Osteoblast (primary cell): ENCODE results near the gene ZNF142. TPM values are rescaled to one million over a fixed set of nuclear protein-coding genes. Genes with fewer than 3 reads are reported as not detected.

Source experiments
- DNase-seq: peaks from one replicate; pipeline ENCODE4 v3.0.0; 2011; ENCODE audit warnings: low spot score, mixed read lengths; ENCODE audit not compliant: insufficient read length; ENCODE audit errors: missing footprints
- H2AFZ ChIP-seq: 2 replicates; pipeline ENCODE4 v1.6.0; 2011; ENCODE audit warnings: mild to moderate bottlenecking, low read length
- H3K27ac ChIP-seq: 2 replicates; pipeline ENCODE4 v1.5.1; 2011; ENCODE audit warnings: mild to moderate bottlenecking, low read depth, low read length, moderate library complexity
- H3K27me3 ChIP-seq: 2 replicates; pipeline ENCODE4 v1.6.0; 2012; ENCODE audit warnings: mild to moderate bottlenecking, control low read depth, inconsistent platforms, low read length, moderate library complexity; ENCODE audit not compliant: insufficient read depth
- H3K36me3 ChIP-seq: 2 replicates; pipeline ENCODE4 v1.5.1; 2011; ENCODE audit warnings: mild to moderate bottlenecking, low read length, control low read depth, moderate library complexity; ENCODE audit not compliant: insufficient read depth
- H3K4me1 ChIP-seq: 2 replicates; pipeline ENCODE4 v1.5.1; 2011; ENCODE audit warnings: mild to moderate bottlenecking, low read length, control low read depth, moderate library complexity; ENCODE audit not compliant: insufficient read depth
- H3K4me2 ChIP-seq: 2 replicates; pipeline ENCODE4 v1.6.0; 2011; ENCODE audit warnings: mild to moderate bottlenecking, low read length; ENCODE audit not compliant: insufficient read depth
- H3K4me3 ChIP-seq: fragments of 200-600 bp; sonication (generic); 3 replicates; pipeline ENCODE4 v1.5.1; 2012; ENCODE audit warnings: mild to moderate bottlenecking, low read length, inconsistent platforms; ENCODE audit not compliant: insufficient read depth
- H3K79me2 ChIP-seq: 2 replicates; pipeline ENCODE4 v1.6.0; 2012; ENCODE audit warnings: mild to moderate bottlenecking, low read length, control low read depth, inconsistent platforms; ENCODE audit not compliant: insufficient read depth
- H3K9me3 ChIP-seq: 2 replicates; pipeline ENCODE4 v1.5.1; 2011; ENCODE audit warnings: low read depth, low read length, control low read depth
- H4K20me1 ChIP-seq: 2 replicates; pipeline ENCODE4 v1.6.0; 2012; ENCODE audit warnings: mild to moderate bottlenecking, low read length, control low read depth; ENCODE audit not compliant: insufficient read depth
- total RNA-seq: library from RNA; depleted of rRNA; stranded (reverse); fragments of >200 nt; gene quantifications from 2 replicates; pipeline ENCODE4 v1.2.3, GENCODE V29; 2012
- TF ChIP-seq, protein P1 (sequence below): IDR thresholded peaks from 2 replicates; pipeline ENCODE4 v1.5.1; 2011; ENCODE audit warnings: mild to moderate bottlenecking, low read depth, low read length, moderate library complexity; ENCODE audit errors: extremely low read depth

The ZNF142 gene
- total RNA-seq, 1 donor: 14.8 TPM

GRCh38 chr2:218631837-218632236 lies 27.6 kb downstream of the ZNF142 start:
- peaks cover 5% of the 10 kb centered on the region for H3K4me1 ChIP-seq
- peaks cover 9% of the 10 kb centered on the region for H3K36me3 ChIP-seq
- H3K4me3 ChIP-seq: no peak overlapping the region
- no peak for DNase-seq
- no peaks in the 10 kb centered on the region for H3K9me3 ChIP-seq
- no peak overlapping the region for H3K4me2 ChIP-seq
- TF ChIP-seq, protein P1, sequence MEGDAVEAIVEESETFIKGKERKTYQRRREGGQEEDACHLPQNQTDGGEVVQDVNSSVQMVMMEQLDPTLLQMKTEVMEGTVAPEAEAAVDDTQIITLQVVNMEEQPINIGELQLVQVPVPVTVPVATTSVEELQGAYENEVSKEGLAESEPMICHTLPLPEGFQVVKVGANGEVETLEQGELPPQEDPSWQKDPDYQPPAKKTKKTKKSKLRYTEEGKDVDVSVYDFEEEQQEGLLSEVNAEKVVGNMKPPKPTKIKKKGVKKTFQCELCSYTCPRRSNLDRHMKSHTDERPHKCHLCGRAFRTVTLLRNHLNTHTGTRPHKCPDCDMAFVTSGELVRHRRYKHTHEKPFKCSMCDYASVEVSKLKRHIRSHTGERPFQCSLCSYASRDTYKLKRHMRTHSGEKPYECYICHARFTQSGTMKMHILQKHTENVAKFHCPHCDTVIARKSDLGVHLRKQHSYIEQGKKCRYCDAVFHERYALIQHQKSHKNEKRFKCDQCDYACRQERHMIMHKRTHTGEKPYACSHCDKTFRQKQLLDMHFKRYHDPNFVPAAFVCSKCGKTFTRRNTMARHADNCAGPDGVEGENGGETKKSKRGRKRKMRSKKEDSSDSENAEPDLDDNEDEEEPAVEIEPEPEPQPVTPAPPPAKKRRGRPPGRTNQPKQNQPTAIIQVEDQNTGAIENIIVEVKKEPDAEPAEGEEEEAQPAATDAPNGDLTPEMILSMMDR: no peak
- no peaks in the 10 kb centered on the region for H3K27me3 ChIP-seq
- no peaks in the 10 kb centered on the region for H4K20me1 ChIP-seq
- H3K79me2 ChIP-seq: no peaks in the 10 kb centered on the region
- no peak overlapping the region for H3K27ac ChIP-seq
- no peak overlapping the region for H2AFZ ChIP-seq

GRCh38 chr2:218627939-218628338 lies 31.5 kb downstream of the ZNF142 start:
- Histone ChIP-seq H4K20me1 (no peaks in the 10 kb centered on the region), H3K4me2 (no peak overlapping the region), H3K27me3 (no peaks in the 10 kb centered on the region), H3K9me3 (no peaks in the 10 kb centered on the region), H3K36me3 (no peaks in the 10 kb centered on the region), H3K4me3 (no peak overlapping the region), H2AFZ (no peak overlapping the region), H3K27ac (no peak overlapping the region), H3K4me1 (peaks cover 5% of the 10 kb centered on the region), H3K79me2 (no peaks in the 10 kb centered on the region)
- TF ChIP-seq, protein P1: no peak
- no peak for DNase-seq

DNA sequence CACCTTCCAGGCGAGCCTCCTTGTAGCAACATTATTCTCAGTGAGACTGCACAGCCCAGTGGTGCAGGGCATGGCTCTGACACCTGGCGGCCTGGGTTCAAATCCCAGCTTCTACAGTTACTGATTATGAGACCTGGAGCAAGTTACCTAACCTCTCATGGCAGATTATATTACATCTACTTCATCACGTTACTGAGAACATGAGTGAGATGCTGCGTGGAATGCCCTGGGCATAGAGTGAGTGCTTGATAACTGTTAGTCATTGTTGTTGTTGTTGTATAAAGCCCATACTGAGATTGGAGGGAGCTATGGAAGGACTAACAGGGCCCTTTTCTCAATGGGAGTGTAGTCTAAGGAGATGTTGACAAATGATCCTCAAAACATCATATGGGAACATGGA lies 33.1 kb downstream of the ZNF142 start:
- no peaks in the 10 kb centered on the region for H3K36me3 ChIP-seq
- no peaks in the 10 kb centered on the region for H3K9me3 ChIP-seq
- no peak overlapping the region for H2AFZ ChIP-seq
- no peaks in the 10 kb centered on the region for H3K27me3 ChIP-seq
- H3K27ac ChIP-seq: no peak overlapping the region
- H3K4me1 ChIP-seq: no peaks in the 10 kb centered on the region
- DNase-seq: no peak
- TF ChIP-seq, protein P1: no peak
- H4K20me1 ChIP-seq: no peaks in the 10 kb centered on the region
- H3K4me2 ChIP-seq: no peak overlapping the region
- H3K4me3 ChIP-seq: no peak overlapping the region
- no peaks in the 10 kb centered on the region for H3K79me2 ChIP-seq

DNA sequence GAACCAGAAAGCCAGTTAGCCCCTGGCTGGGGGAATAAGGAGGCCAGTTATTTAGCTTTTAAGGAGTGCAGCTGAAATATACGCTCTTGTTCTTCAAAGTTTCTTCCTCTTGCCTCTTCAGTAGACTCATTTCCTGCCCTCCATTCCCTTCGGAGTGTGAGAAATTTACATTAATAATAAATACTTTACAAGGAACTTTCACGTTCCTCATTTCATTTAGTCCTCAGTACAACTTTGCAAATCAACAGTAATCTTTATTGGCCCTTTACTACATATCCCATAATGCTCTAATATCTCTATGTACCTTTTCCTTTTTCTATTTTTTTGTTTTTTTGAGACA lies 36.1 kb downstream of the ZNF142 start:
- no peak for DNase-seq
- H3K27ac ChIP-seq: no peak overlapping the region
- no peaks in the 10 kb centered on the region for H4K20me1 ChIP-seq
- no peaks in the 10 kb centered on the region for H3K27me3 ChIP-seq
- TF ChIP-seq, protein P1: no peak
- no peaks in the 10 kb centered on the region for H3K9me3 ChIP-seq
- no peaks in the 10 kb centered on the region for H3K79me2 ChIP-seq
- no peaks in the 10 kb centered on the region for H3K36me3 ChIP-seq
- H2AFZ ChIP-seq: no peak overlapping the region
- no peak overlapping the region for H3K4me3 ChIP-seq
- H3K4me2 ChIP-seq: no peak overlapping the region
- no peaks in the 10 kb centered on the region for H3K4me1 ChIP-seq
